ENCODE measurements around the gene RAB7A. TPM values are rescaled to one million over a fixed set of nuclear protein-coding genes. Genes with fewer than 3 reads are reported as not detected.

Gene RAB7A
- total and polyA plus RNA-seq, 2 of the 13 experiments (the other 11 are each of a cell fraction or from before 2014, with no cell fraction given): 26.5 to 182 TPM

DNA sequence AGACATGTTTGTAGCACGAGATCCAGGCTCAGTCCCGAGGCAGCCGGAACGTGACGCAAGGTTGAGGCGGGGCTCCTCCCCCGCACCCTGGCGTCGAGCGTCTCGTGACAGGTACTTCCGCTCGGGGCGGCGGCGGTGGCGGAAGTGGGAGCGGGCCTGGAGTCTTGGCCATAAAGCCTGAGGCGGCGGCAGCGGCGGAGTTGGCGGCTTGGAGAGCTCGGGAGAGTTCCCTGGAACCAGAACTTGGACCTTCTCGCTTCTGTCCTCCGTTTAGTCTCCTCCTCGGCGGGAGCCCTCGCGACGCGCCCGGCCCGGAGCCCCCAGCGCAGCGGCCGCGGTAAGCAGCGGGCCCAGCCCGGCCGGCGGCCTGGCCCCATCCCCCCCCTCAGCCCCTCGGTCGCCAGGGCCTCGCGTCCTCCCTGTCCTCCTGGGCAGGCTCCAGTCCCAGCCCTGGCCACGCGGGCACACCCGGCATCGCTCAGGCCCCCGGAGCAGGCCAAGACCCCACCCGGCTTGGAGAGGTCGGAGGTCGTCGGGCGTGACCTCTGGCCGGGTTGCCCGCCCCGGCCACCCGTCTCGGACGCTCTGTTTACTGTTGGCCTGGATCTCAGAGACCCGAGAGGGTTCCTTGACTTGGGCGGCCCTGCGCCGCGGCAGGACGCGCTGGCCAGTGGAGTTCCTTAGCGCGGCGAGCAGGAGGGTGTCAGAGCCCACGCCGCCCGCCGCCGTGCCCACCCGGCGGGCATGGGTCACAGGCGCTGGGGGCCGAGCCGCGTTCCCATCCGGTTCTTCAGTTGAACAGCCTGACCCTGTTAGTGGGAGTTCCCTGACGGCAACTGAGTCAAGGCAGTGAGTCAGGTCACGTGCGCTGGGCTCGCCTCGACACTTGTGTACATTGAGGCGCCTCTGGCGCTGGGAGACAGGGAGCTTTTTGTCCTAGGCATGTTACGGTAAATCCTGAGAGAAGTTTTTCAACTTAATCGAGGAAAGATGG lies at the start of gene RAB7A (continued):
- TF ChIP-seq SOX13 (IDR thresholded peaks at IDR 0.05) (0 out of 2 replicates have a peak, but pooled peaks have one; percentile 19), SOX13 (CRISPR knock-in tag; conservative IDR thresholded peaks at IDR 0.05 in 1 of 2, IDR thresholded peaks at IDR 0.05 in 1 of 2) (peak in 1 of 2 experiments; percentile 43; a peak in 2 of 4 replicates), ZKSCAN8 (CRISPR knock-in tag; IDR thresholded peaks at IDR 0.05; ENCODE audit: borderline replicate concordance) (no peak; the same call in 1 of the 2 replicates), ZNF34 (CRISPR knock-in tag; IDR thresholded peaks at IDR 0.05; ENCODE audit: borderline replicate concordance) (0 out of 2 replicates have a peak, but pooled peaks have one; percentile 30), ATRX (CRISPR knock-in tag; IDR thresholded peaks at IDR 0.05; ENCODE audit: borderline replicate concordance) (no peak), ZNF543 (CRISPR knock-in tag; IDR thresholded peaks at IDR 0.05) (no peak), TARDBP (CRISPR knock-in tag; IDR thresholded peaks at IDR 0.05) (peak; percentile 61), DMAP1 (CRISPR knock-in tag; IDR thresholded peaks at IDR 0.05) (peak; percentile 45; the same call in 1 of the 2 replicates), ZNF101 (CRISPR knock-in tag; IDR thresholded peaks at IDR 0.05; ENCODE audit: borderline replicate concordance, low read depth) (no peak)
- TF ChIP-seq, protein P1, sequence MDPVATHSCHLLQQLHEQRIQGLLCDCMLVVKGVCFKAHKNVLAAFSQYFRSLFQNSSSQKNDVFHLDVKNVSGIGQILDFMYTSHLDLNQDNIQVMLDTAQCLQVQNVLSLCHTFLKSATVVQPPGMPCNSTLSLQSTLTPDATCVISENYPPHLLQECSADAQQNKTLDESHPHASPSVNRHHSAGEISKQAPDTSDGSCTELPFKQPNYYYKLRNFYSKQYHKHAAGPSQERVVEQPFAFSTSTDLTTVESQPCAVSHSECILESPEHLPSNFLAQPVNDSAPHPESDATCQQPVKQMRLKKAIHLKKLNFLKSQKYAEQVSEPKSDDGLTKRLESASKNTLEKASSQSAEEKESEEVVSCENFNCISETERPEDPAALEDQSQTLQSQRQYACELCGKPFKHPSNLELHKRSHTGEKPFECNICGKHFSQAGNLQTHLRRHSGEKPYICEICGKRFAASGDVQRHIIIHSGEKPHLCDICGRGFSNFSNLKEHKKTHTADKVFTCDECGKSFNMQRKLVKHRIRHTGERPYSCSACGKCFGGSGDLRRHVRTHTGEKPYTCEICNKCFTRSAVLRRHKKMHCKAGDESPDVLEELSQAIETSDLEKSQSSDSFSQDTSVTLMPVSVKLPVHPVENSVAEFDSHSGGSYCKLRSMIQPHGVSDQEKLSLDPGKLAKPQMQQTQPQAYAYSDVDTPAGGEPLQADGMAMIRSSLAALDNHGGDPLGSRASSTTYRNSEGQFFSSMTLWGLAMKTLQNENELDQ (CRISPR knock-in tag; IDR thresholded peaks at IDR 0.05; ENCODE audit: borderline replicate concordance): no peak
- TF ChIP-seq, protein P2, sequence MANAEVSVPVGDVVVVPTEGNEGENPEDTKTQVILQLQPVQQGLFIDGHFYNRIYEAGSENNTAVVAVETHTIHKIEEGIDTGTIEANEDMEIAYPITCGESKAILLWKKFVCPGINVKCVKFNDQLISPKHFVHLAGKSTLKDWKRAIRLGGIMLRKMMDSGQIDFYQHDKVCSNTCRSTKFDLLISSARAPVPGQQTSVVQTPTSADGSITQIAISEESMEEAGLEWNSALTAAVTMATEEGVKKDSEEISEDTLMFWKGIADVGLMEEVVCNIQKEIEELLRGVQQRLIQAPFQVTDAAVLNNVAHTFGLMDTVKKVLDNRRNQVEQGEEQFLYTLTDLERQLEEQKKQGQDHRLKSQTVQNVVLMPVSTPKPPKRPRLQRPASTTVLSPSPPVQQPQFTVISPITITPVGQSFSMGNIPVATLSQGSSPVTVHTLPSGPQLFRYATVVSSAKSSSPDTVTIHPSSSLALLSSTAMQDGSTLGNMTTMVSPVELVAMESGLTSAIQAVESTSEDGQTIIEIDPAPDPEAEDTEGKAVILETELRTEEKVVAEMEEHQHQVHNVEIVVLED (CRISPR knock-in tag; IDR thresholded peaks at IDR 0.05; ENCODE audit: borderline replicate concordance): peak; percentile 95
- TF ChIP-seq, protein P3, sequence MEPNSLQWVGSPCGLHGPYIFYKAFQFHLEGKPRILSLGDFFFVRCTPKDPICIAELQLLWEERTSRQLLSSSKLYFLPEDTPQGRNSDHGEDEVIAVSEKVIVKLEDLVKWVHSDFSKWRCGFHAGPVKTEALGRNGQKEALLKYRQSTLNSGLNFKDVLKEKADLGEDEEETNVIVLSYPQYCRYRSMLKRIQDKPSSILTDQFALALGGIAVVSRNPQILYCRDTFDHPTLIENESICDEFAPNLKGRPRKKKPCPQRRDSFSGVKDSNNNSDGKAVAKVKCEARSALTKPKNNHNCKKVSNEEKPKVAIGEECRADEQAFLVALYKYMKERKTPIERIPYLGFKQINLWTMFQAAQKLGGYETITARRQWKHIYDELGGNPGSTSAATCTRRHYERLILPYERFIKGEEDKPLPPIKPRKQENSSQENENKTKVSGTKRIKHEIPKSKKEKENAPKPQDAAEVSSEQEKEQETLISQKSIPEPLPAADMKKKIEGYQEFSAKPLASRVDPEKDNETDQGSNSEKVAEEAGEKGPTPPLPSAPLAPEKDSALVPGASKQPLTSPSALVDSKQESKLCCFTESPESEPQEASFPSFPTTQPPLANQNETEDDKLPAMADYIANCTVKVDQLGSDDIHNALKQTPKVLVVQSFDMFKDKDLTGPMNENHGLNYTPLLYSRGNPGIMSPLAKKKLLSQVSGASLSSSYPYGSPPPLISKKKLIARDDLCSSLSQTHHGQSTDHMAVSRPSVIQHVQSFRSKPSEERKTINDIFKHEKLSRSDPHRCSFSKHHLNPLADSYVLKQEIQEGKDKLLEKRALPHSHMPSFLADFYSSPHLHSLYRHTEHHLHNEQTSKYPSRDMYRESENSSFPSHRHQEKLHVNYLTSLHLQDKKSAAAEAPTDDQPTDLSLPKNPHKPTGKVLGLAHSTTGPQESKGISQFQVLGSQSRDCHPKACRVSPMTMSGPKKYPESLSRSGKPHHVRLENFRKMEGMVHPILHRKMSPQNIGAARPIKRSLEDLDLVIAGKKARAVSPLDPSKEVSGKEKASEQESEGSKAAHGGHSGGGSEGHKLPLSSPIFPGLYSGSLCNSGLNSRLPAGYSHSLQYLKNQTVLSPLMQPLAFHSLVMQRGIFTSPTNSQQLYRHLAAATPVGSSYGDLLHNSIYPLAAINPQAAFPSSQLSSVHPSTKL (CRISPR knock-in tag; IDR thresholded peaks at IDR 0.05): peak; percentile 69
- TF ChIP-seq, protein P4, sequence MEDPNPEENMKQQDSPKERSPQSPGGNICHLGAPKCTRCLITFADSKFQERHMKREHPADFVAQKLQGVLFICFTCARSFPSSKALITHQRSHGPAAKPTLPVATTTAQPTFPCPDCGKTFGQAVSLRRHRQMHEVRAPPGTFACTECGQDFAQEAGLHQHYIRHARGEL (CRISPR knock-in tag; IDR thresholded peaks at IDR 0.05): peak; percentile 60; the same call in 1 of the 2 replicates
